GM18526 (cell line): Measurements from ENCODE around the gene DAGLA.

Experiments
- POLR2A ChIP-seq: IDR thresholded peaks from 3 replicates; pipeline ENCODE4 v1.6.1; 2011; ENCODE audit not compliant: insufficient read length; ENCODE audit errors: extremely low read depth

Gene DAGLA

DNA sequence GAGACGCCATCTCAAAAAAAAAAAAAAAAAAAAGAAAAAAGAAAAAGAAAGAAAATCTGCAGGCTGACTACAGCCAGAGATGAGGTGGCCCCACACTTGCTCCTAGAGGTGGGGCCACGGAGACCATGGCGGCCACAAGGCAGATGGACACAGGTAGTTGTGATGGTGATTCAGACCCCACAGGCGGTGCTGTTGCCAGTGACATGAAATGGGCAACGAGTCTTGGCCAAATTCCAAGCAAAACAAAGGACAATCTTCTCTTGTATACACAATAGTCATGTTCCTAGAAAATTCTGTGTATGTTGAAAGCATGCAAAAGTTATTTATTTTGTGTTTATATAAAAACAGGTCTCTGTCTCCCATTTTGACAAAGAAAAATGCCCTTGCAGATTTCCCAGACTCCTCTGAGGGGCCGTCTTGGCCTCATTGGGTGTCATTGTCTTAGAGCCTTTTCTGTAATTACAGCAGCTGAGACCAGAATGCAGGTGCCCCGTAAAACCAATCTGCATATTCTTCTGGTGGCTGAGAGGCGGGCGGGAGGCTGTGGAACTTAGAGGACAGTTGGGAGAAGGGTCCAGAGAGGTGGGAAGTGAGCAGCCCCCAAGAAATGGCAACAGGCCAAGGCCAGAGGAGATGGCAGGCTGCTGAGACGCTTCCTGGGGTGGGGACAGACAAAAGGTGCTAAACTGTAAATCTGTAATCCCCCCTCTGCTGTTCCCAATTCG, 22.5 kb upstream of the DAGLA start:
- TF ChIP-seq POLR2A = no peak

GRCh38 chr11:61659413-61660196, 20.6 kb upstream of the DAGLA start:
- no peak for TF ChIP-seq POLR2A

DNA sequence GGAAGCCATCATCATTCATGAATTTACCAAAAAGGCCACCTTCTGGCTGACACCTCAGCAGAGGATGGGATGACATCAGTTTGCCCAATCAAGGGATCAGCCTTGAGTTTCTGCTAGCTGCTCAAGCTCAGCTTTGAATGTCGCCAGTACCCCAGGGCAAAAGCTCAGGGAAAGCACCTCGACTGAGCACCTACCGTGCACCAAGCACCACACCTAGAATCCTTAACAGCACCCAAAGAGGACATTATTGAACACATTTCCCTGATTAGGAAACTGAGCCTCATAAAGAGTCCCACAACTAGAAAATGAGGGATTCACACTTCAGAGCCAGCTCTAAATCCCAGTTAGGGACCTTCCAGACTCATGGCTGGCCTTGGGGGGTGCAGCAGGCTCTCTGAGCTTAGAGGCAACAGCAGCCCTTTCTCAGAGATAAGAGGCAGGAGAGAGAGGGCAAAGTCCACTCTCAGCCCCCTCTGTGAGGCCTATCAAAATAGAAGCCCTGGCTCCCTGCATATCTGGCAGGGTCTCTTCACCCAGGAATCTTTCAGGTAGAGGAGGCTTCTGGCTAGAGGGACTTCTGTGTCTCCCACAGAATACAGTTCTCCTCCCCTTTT, 13.4 kb upstream of the DAGLA start:
- TF ChIP-seq POLR2A = no peak

GRCh38 chr11:61667684-61668305, 12.4 kb upstream of the DAGLA start:
- TF ChIP-seq POLR2A = no peak

- no peak for TF ChIP-seq POLR2A
Measured at GRCh38 chr11:61669417-61669816, 10.8 kb upstream of the DAGLA start.

GRCh38 chr11:61670626-61671025, 9.6 kb upstream of the DAGLA start:
- TF ChIP-seq POLR2A = no peak

DNA sequence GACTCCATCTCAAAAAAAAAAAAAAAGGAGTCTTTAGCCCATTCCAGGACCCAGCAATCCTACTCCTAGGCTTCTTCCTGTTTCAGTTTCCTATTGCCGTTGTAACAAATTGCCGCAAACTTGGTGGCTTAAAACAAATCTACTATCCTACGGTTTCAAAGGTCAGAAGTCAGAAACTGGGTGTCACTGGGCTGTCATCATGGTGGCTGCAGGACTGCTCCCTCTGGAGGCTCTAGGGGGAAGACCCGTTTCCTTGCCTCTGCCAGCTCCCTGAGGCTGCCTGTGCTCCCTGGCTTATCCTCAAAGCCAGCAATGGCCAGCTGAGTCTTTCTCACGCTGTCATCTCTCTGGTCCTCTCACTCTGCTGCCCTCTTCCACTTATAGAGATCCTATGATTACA, 8.7 kb upstream of the DAGLA start:
- TF ChIP-seq POLR2A = no peak

DNA sequence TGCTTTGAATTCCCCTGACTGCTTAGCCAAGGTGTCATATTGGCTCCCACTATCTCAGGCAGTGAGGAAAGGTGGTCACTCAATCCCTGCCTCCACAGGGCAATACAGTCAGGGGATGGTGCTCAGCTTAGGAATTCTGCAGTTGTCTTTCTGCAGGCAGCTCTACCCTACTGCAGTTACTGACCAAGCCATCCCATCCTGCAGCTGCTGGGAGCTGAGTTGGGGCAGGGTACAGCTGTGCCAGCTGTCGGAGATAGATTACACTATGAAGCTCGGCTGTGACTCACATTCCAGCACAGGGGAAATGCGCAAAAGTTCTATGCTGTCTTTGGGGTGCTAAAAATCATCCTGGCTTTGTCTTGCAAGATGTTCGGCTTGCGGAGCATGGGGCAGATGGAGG, 4.4 kb upstream of the DAGLA start:
- TF ChIP-seq POLR2A = no peak

GRCh38 chr11:61679296-61679695, 895 bp upstream of the DAGLA start:
- TF ChIP-seq POLR2A = no peak

GRCh38 chr11:61680622-61681221, 531 bp downstream of the DAGLA start:
- TF ChIP-seq POLR2A = no peak

- TF ChIP-seq POLR2A = no peak
Measured at GRCh38 chr11:61682093-61682732, 2.0 kb downstream of the DAGLA start.

DNA sequence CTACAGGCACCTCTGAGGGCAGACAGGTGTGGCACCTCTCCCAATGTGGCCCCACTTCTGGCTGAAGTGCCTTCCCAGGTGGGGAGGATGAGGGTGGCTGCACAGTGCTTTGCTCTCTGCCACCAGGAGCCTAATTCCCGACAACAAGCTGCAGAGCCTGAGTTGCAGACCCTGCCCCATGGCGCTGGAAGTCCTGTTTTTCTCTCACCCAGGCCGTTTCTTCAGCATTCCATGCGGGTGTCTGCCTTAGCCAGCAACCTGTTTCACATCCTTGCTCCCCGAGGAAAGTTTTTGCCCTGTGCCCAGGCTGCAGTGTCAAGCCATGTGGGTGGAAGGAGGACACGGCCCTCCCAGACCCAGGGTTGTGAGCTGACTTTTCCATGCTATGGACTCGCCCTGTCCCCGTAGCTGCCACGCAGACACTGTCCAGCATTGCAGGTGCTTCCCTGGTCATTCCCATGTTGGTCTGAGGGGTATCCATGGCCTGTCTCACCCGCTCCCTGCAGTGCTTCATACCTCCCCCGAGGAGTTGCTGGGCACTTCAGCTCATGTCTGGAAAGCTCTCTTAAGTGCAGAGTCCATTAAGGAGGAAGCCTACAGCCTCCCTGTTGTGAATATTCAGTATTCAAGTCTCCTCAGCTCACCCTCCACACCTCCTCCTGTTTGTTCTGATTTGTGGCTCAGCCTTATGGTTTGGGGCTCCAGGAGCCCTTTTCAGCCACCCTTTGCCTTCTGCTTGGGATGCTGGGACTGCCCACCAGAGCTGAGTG, 2.9 kb downstream of the DAGLA start:
- TF ChIP-seq POLR2A = no peak

DNA sequence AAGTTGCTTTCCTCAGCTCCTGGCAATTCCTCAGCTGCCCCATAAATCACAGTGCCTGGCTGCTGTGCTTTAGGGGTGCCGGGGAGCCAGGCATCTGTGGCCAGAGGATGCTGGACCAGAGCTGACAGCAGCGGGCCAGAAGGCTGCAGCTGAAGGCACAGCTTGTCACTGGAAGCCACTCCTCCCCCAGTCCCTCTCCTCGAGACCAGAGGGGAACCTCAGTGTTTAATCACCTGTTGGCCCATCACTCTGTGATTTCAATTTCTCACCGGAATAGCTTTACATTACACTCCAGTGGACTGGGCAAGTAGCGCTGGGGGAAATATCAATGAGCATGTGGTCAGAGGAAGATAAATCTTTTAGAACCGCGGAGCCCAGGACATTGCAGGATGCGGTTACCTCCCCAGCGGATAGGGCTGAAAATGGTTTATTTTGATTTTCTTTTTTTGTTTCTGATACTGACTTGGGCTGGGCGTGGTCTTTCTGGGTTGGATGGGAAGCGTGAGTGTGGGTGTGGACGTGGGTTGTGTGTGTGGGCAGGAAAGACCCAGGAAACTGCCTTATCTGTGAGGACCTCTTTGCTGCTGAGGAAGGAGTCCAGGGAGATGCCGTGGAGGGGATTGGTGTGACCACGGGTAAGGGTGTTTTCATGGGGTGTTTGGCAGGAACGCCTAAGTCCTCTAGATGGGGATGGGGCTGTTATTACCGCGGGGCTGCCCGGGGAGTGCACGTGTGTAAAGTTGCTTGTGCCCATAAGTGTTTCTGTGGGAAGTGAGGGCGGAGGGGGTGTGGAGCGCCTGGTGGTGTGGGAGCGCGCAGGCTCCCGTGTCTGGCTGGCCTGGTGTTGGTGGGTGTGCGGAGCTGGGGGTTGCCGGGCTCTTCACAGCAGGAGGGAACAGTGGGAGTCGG, 4.0 kb downstream of the DAGLA start:
- no peak for TF ChIP-seq POLR2A
